Vagina (tissue), 2 donors: ENCODE results near the gene FOXK1. TPM values are rescaled to one million over a fixed set of nuclear protein-coding genes. Genes with fewer than 3 reads are reported as not detected.

Experiments used
- DNase-seq, 2 donors: peaks; one replicate each; pipeline ENCODE4 v3.0.0-alpha.2; 2017; ENCODE audit errors: extremely low spot score in 2 of 2
- H3K27ac ChIP-seq: fragments of 200-600 bp; sonication (generic); one replicate; pipeline ENCODE4 v1.5.1; 2019
- H3K27me3 ChIP-seq: fragments of 200-600 bp; sonication (generic); one replicate; pipeline ENCODE4 v1.5.1; 2019
- H3K36me3 ChIP-seq, 2 donors: fragments of 200-600 bp; sonication (generic); one replicate each; pipeline ENCODE4 v1.5.1; 2017 to 2019
- H3K4me1 ChIP-seq: fragments of 200-600 bp; sonication (generic); one replicate; pipeline ENCODE4 v1.5.1; 2019
- H3K4me3 ChIP-seq, 2 donors: fragments of 200-600 bp; sonication (generic); 1 replicate in 1 of 2; 2 replicates in 1 of 2; pipeline ENCODE4 v1.5.1; 2016 to 2019
- H3K9me3 ChIP-seq: fragments of 200-600 bp; sonication (generic); one replicate; pipeline ENCODE4 v1.5.1; 2019
- POLR2A ChIP-seq, 2 donors: fragments of 450-650 bp; IDR thresholded peaks; one replicate each; pipeline ENCODE4 v1.6.1; 2017; ENCODE audit warnings: antibody characterized with exemption in 2 of 2, mild to moderate bottlenecking in 2 of 2, moderate library complexity in 2 of 2
- POLR2AphosphoS5 ChIP-seq, 2 donors: sonication (generic); formaldehyde crosslinking; IDR thresholded peaks; one replicate each; pipeline ENCODE4 v1.9.0; 2017; ENCODE audit warnings: antibody characterized with exemption in 2 of 2, mild to moderate bottlenecking in 2 of 2, low read depth in 1 of 2; ENCODE audit not compliant: insufficient read depth in 1 of 2
- intact Hi-C: fragments of 100-400 bp; cut with DNase I; formaldehyde crosslinking; loops from one replicate; pipeline ENCODE4 v1.15.1; 2023
- total RNA-seq: library from RNA; depleted of rRNA; stranded (reverse); fragments of >200 nt; gene quantifications from one replicate; pipeline ENCODE4 v1.2.3, GENCODE V29; 2016
- TF ChIP-seq, protein P1 (sequence below), 3 experiments: fragments of 450-650 bp in 2 of 3; fragments of 200-600 bp in 1 of 3; sonication (generic) in 1 of 3; IDR thresholded peaks; one replicate each; pipeline ENCODE4 v1.5.1; 2017 to 2019; ENCODE audit warnings: antibody characterized with exemption in 3 of 3, mild to moderate bottlenecking in 2 of 3, moderate library complexity in 2 of 3

FOXK1 gene
- total RNA-seq, 1 donor from 2014 or later, result 28.5 TPM

GRCh38 chr7:4755045-4755444 lies 73.0 kb downstream of the FOXK1 start:
- Histone ChIP-seq H3K9me3 (no peaks in the 10 kb centered on the region), H3K27ac (no peak overlapping the region), H3K4me3 (no peak overlapping the region), H3K27me3 (no peaks in the 10 kb centered on the region), H3K36me3 (peaks cover 0 to 59% of the 10 kb centered on the region in 2 donors), H3K4me1 (peaks cover 14% of the 10 kb centered on the region)
- intact Hi-C loops, result loop anchor here (10.0 kb wide), 1 partner anchor 140 kb away; no protein-coding TSS in a partner anchor
- TF ChIP-seq POLR2AphosphoS5 (IDR thresholded peaks at IDR 0.05; ENCODE audit: insufficient read depth in 1 of 2, low read depth in 1 of 2), result no peak
- TF ChIP-seq, protein P1, sequence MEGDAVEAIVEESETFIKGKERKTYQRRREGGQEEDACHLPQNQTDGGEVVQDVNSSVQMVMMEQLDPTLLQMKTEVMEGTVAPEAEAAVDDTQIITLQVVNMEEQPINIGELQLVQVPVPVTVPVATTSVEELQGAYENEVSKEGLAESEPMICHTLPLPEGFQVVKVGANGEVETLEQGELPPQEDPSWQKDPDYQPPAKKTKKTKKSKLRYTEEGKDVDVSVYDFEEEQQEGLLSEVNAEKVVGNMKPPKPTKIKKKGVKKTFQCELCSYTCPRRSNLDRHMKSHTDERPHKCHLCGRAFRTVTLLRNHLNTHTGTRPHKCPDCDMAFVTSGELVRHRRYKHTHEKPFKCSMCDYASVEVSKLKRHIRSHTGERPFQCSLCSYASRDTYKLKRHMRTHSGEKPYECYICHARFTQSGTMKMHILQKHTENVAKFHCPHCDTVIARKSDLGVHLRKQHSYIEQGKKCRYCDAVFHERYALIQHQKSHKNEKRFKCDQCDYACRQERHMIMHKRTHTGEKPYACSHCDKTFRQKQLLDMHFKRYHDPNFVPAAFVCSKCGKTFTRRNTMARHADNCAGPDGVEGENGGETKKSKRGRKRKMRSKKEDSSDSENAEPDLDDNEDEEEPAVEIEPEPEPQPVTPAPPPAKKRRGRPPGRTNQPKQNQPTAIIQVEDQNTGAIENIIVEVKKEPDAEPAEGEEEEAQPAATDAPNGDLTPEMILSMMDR (IDR thresholded peaks at IDR 0.05), result no peak
- TF ChIP-seq POLR2A (IDR thresholded peaks at IDR 0.05), result no peak
- no peak for DNase-seq

DNA sequence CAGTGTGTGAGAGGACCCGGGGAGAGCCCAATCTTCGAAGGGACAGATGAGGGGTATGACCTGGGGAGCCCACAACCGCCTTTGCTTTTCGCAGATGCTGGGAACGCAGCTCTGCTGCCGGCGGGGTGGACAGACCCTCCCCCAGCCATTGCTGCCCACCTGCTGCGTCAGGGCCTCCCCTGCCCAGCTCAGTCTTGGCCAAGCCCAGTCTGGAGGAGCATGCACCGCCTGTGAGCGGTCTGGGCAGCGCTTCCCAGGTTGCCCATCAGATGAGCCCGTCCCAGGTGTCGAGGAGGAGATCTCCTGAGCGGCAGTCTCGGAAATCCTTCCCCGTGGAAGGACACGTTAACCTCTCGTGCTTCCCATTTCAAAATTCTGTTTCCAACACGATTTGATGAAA lies 76.0 kb downstream of the FOXK1 start:
- Histone ChIP-seq H3K4me1 (peaks cover 14% of the 10 kb centered on the region), H3K36me3 (peaks cover 0 to 89% of the 10 kb centered on the region in 2 donors), H3K27ac (no peak overlapping the region), H3K4me3 (no peak overlapping the region), H3K27me3 (no peaks in the 10 kb centered on the region), H3K9me3 (no peaks in the 10 kb centered on the region)
- intact Hi-C loops, result loop anchor here (10.0 kb wide), 1 partner anchor 143 kb away; no protein-coding TSS in a partner anchor
- no peak for DNase-seq
- TF ChIP-seq, protein P1 (IDR thresholded peaks at IDR 0.05), result no peak
- TF ChIP-seq POLR2AphosphoS5 (IDR thresholded peaks at IDR 0.05; ENCODE audit: insufficient read depth in 1 of 2, low read depth in 1 of 2) (no peak), POLR2A (IDR thresholded peaks at IDR 0.05) (no peak)

DNA sequence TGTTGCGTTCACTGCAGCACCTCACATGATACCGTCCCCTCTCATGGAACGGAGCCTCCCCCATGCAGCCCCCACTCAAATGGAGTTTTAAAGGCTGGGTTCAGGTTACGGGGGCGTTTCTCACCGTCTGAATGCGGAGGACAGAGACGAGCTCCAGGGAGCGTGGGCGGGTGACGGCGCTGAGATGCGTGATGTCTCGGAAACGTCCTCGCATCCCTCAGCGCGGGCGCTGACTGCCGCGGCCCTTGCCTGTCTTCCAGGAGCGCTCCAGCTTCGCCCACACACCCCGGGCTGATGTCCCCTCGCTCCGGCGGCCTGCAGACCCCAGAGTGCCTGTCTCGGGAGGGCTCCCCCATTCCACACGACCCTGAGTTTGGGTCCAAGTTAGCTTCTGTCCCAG lies 76.7 kb downstream of the FOXK1 start:
- intact Hi-C loops, result loop anchor here (10.0 kb wide), 1 partner anchor 144 kb away; no protein-coding TSS in a partner anchor
- Histone ChIP-seq H3K36me3 (peaks cover 0 to 96% of the 10 kb centered on the region in 2 donors), H3K4me1 (peaks cover 7% of the 10 kb centered on the region), H3K4me3 (no peak overlapping the region), H3K27me3 (no peaks in the 10 kb centered on the region), H3K9me3 (no peaks in the 10 kb centered on the region), H3K27ac (no peak overlapping the region)
- TF ChIP-seq, protein P1 (IDR thresholded peaks at IDR 0.05), result no peak
- DNase-seq, result no peak

DNA sequence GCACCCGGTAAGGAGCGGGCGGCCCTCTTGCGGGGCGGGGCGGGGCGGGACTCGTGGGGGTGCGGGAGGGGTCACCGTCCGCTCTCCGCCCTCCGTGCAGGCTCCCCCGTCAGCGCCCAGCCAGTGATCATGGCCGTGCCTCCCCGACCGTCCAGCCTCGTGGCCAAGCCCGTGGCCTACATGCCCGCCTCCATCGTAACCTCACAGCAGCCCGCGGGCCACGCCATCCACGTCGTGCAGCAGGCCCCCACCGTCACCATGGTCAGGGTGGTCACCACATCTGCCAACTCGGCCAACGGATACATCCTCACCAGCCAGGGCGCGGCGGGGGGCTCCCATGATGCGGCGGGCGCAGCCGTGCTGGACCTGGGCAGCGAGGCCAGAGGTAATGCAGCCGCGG lies 77.1 kb downstream of the FOXK1 start:
- intact Hi-C loops, result loop anchor here (10.0 kb wide), 1 partner anchor 144 kb away; no protein-coding TSS in a partner anchor

GRCh38 chr7:4760952-4761351 lies 78.9 kb downstream of the FOXK1 start:
- Histone ChIP-seq H3K27ac (no peak overlapping the region), H3K4me3 (no peak overlapping the region), H3K36me3 (peaks cover 0 to 84% of the 10 kb centered on the region in 2 donors), H3K4me1 (no peaks in the 10 kb centered on the region), H3K9me3 (no peaks in the 10 kb centered on the region), H3K27me3 (no peaks in the 10 kb centered on the region)
- no peak for TF ChIP-seq POLR2A (IDR thresholded peaks at IDR 0.05)
- TF ChIP-seq, protein P1 (IDR thresholded peaks at IDR 0.05), result no peak
- no peak for TF ChIP-seq POLR2AphosphoS5 (IDR thresholded peaks at IDR 0.05; ENCODE audit: insufficient read depth in 1 of 2, low read depth in 1 of 2)
- intact Hi-C loops, result no loop called here
- DNase-seq, result no peak

More for the DNA sequence above, 77.1 kb downstream of the FOXK1 start:
- no peak overlapping the region for H3K4me3 ChIP-seq
- H3K4me1 ChIP-seq, result peaks cover 3% of the 10 kb centered on the region
- DNase-seq, result no peak
- H3K27me3 ChIP-seq, result no peaks in the 10 kb centered on the region
- H3K27ac ChIP-seq, result no peak overlapping the region
- no peak for TF ChIP-seq POLR2A (IDR thresholded peaks at IDR 0.05)
- peaks cover 0 to 99% of the 10 kb centered on the region in 2 donors for H3K36me3 ChIP-seq
- H3K9me3 ChIP-seq, result no peaks in the 10 kb centered on the region
